ENCODE measurements around the gene LRRC15. TPM values are rescaled to one million over a fixed set of nuclear protein-coding genes. Genes with fewer than 3 reads are reported as not detected.

The LRRC15 gene
- total RNA-seq, 1 donor, result 0.43 TPM

- DNase-seq (ENCODE audit: low read depth), result no peak
These were observed 57.3 kb downstream of the LRRC15 start for GRCh38 chr3:194312186-194312742.

GRCh38 chr3:194311000-194311399 is 58.5 kb downstream of the LRRC15 start:
- no peak for DNase-seq (ENCODE audit: low read depth)
- TF ChIP-seq CTCF (IDR thresholded peaks at IDR 0.05; ENCODE audit: insufficient read depth, low read depth, low read length), result no peak
- no peak overlapping the region for H3K4me3 ChIP-seq (ENCODE audit: low read depth, low read length)

More at GRCh38 chr3:194312186-194312742, 57.3 kb downstream of the LRRC15 start:
- TF ChIP-seq CTCF (IDR thresholded peaks at IDR 0.05; ENCODE audit: insufficient read depth, low read depth, low read length), result no peak
- H3K4me3 ChIP-seq (ENCODE audit: low read depth, low read length), result no peak overlapping the region

GRCh38 chr3:194310060-194310835 is 59.3 kb downstream of the LRRC15 start:
- no peak for TF ChIP-seq CTCF (IDR thresholded peaks at IDR 0.05; ENCODE audit: insufficient read depth, low read depth, low read length)
- no peak for DNase-seq (ENCODE audit: low read depth)
- no peak overlapping the region for H3K4me3 ChIP-seq (ENCODE audit: low read depth, low read length)

GRCh38 chr3:194308601-194309449 is 60.7 kb downstream of the LRRC15 start:
- no peak for TF ChIP-seq CTCF (IDR thresholded peaks at IDR 0.05; ENCODE audit: insufficient read depth, low read depth, low read length)
- no peak for DNase-seq (ENCODE audit: low read depth)
- H3K4me3 ChIP-seq (ENCODE audit: low read depth, low read length), result no peak overlapping the region

- no peak overlapping the region for H3K4me3 ChIP-seq (ENCODE audit: low read depth, low read length)
- DNase-seq (ENCODE audit: low read depth), result no peak
- no peak for TF ChIP-seq CTCF (IDR thresholded peaks at IDR 0.05; ENCODE audit: insufficient read depth, low read depth, low read length)
These were observed 61.7 kb downstream of the LRRC15 start for GRCh38 chr3:194307849-194308248.

GRCh38 chr3:194306771-194307640 is 62.5 kb downstream of the LRRC15 start:
- peak; percentile 10 for DNase-seq (ENCODE audit: low read depth)
- H3K4me3 ChIP-seq (ENCODE audit: low read depth, low read length), result no peak overlapping the region
- no peak for TF ChIP-seq CTCF (IDR thresholded peaks at IDR 0.05; ENCODE audit: insufficient read depth, low read depth, low read length)
